NCI-H2196 treated with DMSO at 0.1 percent for 48 hours (cell line): Measurements from ENCODE around the gene COL18A1.
"Not testable (repeated sequence)": the region's sequence is repeated elsewhere in the genome, so short reads cannot be mapped to it uniquely, and the experiment has no call there.

ENCODE experiments used
- DNase-seq: peaks from one replicate; lab custom pipeline; 2025; ENCODE audit not compliant: unreplicated experiment; lab: John Stamatoyannopoulos, UW

The COL18A1 gene

DNA sequence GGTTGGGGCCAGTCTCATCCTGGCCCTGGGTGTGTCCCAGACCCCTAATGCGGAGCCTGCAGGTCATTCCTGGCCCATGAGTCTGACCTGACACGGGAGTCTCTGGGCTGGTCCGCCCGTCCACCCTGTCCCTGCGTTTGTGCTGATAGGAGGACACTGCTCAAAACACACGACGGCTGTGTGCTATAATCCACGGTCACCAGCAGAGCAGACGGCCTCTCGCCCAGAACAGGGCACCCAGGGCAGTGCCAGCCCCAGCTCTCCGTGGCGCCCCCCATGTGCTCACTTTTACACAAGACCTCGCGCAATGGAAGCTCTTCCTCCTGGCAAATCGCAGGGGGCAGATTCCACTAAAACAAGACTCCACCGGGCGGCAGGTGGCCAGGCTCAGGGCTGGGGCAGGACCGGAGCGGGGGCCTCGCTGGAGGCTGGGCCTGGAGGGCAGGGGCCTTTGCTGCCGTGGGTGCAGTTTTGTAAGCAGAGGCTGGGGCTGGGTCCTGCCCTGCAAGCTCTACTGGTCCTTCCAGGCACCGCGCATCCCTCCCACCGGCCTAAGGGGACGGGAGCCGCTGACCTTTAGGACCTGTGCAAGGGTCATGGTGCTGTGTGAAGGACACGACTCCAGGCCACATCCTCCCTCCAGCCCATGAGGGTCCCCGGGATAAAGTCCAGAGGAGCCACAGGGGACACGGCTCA, 147.9 kb downstream of the COL18A1 start:
- DNase-seq = no peak

DNA sequence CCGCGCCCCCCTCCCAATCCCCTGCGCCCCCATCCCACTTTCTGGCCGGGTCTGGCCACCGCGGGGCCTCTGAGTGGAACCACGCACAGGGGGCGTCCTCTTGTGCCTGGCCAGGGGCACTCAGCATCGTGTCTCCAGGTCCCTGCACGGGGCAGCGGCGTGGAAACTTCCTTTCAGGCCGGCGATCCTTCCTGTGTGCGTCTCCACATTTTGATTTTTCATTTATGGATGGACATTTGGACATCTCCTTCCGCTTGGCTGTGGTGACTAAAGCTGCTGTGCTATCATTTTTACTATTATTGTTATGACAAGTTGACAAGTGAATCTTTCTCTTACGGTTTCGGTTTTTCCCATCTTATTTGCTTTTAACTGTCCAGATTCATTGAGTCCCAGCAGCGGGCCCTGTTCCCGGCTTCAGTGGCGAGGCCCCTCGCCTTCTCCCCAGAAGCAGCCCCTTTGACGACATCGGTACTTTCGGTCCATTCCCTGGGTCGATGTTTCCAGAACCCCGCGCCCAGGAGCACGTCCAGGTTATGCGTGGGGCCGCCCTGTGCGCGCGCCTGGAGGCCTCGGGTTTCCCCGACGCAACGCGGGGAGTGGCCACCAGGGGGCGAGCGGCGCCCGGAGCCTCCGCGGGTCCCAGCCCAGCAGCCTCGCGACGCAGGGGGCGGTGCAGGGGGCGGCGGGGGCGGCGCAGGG, 149.7 kb downstream of the COL18A1 start:
- DNase-seq = peak; percentile 22

DNA sequence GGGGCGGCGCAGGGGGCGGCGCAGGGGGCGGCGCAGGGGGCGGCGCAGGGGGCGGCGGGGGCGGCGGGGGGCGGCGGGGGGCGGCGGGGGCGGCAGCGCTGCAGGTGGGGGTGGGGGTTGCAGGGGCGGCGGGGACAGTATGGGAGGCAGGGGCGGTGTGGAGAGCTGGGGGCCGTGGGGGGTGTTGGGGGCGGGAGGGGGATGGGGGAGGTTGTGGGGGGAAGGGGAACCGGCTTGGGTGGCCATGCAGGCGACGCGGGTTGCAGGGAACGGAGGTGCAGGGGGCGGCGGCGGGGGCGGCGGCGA, 150.2 kb downstream of the COL18A1 start:
- DNase-seq = no peak

DNA sequence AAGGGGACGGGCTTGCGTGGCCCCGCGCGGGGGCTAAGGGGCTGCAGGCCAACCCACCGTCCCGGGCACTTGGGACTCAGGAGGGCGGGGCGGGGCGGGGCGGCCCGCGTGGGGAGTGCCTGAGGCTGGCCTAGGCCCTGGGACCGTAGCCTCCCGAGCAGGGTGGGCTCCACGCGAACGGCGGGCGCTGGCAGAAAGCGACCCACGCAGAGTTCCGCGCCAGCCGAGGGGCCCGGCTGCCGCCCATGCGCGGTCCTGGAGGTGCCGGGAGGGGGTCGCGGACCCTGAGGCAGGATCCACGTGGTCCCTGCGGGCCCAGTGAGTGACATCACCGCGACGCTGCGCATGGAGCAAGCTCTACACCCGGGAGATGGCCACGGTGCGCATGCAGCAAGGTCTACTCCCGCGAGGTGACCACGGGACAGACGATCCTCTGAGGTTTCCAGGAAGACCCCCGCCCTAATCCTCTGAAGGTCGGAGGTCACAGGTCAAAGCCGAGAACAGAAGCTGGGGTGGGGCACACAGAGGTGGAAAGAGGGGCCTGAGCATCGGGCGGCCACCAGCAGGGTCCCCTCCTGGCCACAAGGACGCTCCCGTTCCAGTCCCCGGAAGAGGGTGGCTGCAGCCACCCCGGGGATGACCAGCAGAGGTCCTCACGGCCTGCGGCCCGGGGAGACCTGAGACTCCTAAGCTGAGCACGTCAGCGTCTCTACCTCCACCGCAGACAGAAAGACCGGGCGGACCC, 150.8 kb downstream of the COL18A1 start:
- DNase-seq = peak; percentile 57

DNA sequence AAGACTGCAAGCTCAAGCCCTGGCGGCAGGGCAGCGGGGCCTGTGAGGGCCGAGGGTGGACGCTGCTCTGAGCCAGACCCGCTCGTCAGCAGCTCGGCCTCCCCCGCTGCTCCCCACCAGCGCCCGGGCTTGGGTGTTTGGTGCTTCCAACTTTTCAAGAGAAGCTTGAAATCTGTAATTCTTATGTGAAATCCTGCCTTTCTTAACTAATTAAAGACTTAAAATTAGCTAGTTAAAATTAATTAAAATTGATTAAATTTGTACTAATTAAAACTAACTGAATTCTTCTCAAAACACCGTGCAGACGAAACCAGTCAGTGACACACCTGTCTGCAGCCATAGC, 151.3 kb downstream of the COL18A1 start:
- DNase-seq = no peak

DNA sequence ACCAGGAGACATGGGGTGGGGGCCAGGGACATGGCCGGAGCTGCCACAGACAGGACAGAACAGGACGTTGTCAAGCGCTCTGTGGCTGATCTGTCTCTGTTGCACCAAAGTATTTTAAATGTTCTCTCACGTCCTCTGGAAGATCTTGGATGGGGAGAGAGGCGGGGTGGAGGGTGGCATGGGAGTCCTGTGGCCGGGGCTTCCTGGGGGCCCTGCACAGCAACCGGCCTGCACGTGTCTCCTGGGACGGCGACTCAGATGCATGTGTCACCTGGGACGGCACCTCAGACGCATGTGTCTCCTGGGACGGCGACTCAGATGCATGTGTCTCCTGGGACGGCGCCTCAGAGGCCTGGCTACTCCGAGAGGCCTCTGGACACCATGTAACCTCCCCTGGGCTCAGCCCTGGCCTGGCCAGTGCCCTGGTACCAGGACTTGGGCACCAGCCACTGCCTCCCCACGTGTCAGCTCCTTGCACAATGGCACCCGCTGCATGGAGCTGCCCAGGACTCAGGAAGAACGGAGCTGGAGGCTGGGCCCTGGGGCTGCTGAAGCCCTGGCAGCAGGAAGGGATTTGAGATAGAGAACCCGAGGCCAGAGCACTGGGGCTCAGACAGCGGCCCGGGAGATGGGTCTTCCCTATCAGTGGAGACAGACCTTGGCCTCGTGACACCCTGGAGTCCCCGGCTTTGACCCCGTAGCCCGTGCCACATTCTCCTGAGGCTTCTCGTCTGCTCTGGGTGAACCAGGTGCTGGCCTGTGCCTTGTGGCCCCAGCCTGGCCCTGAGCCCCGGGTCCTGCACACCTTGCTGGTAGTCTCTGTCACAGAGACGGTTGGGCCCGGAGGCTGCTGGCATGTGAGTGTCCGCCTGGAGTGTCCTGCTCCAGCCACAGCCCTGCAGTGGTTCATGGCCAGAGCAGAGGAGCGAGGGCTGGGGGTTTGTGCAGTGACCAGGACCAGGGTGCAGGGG, 152.0 kb downstream of the COL18A1 start:
- no peak for DNase-seq

DNA sequence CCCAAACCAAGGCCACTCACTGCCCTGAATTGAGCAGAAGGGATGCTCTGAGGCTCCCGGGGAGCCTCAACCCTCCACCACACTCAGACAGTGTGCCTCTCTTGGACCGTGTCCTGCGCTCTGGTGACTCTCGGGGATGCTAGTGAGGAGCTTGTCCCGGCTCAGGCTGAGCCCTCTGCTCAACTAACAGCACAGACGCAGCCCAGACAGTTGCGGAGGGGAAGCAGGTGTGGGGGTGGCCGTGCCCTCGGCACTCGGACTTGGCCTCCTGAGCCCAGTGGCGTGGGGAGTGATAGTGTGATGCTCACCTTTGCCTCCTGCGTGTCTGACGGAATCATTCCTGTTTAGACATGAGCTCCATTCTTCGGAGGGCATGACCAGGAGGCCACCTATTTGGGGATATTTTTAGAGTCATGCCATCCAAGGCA, 152.7 kb downstream of the COL18A1 start:
- no peak for DNase-seq

DNA sequence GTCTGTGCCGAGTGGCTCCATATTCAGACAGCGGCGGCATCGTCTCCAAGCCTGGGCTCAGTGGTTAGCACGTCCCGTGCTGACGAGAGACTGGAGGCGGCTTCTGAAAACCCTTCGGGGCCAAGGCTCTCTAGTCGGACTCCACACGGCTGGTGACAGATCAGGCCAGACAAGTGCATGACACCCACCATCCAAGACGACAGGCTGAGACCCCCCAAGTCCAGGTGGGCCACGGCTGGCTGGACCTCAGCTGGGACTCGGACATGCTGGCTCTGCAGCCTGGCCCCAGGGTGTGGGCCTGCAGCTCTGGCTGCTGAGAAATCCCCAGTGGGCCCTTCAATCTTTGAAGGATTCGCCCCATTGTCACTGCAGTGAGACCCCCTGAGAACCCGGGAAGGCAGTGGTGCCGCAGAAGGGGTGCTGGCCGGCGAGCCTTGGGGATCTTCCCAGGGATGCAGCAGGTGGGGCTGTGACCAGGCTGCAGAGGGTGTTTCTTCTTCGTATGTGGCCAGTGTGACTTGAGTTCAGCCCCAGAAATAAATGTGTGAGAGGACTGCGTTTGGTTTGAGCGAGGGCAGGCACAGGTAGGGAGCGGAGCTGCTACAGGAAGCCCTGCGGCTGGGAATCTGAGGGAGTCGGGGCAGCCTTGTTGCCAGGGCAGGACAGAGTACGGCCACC, 153.2 kb downstream of the COL18A1 start:
- DNase-seq = no peak

DNA sequence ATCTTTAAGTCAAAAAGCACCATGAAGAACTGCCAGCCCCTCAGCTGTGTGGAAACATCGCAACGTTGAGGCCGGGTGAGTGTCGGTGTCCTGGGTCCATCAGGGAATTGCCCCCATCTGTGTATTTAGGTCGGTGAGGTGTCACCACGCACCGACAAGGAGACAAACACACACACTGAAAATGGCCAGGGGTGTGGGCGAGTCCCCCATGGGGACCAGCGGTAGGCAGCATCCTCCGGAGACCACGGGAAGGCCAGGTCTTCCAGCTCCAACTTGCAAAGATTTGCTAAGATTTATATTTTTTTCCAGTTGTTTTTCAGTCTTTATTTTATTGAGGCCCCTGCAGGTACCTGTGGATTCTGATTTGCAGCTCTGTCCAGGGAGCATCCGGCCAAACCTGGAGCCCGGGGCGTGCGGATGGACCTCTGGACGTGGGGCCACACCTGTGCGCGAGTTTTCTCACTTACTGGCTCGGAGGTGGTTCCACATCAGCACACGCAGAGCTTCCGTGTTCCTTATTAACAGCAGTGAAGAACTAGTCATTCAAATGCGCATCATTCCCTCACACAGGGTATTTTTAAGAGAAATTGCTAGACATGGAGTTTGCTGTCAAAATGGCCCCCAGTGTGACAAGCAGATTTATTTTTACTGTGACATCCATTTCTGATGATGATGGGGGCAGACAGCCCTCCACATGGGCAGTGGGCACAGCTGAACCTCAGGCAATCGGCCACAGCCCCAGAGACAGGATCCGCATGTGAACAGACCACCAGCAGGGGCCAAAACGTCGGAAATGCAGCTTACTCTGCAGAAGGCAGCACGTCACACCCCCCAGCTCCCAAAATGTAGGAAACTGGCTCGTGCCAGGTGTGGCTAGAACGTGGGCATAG, 154.5 kb downstream of the COL18A1 start:
- DNase-seq = no peak

DNA sequence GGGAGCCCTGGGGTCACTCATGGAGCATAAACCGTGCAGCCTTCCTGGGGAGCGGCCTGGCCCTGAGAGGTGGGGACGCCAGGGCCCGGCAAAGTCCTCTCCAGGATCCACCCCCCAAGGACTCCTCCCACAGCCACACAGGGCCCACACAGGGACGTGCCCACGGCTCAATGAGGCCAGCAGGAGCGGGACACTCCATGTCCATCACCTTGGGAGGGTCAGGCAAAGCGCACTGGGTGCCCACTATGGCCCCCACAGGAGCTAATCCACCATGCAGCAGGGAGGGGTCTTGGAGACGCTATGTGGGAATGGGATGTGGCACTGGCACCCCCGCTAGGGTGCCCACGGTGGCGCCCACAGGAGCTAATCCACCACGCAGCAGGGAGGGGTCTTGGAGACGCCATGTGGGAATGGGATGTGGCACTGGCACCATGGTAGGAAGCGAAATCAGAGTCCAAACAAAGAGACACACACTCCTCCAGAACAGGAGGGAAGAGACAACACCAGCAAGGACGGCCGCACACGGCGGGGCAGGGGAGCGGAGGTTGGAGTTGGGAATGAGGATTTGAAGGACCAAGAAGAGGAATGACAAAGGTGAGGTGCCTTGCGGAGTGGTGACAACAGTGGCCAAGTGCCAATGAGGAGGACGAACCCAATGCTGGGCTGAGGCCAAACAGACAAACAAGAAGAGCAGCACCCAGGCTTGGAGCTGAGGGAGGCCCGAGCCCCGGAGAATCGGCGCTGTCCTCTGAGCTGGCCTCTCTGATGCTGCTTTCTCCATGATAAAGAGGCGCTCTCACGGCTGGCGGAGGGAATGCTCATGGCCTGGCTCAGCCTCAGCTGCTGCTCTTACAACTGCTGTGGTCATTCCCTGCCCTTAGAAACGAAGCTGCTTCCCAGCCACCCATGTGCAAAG, 155.4 kb downstream of the COL18A1 start:
- DNase-seq = no peak

DNA sequence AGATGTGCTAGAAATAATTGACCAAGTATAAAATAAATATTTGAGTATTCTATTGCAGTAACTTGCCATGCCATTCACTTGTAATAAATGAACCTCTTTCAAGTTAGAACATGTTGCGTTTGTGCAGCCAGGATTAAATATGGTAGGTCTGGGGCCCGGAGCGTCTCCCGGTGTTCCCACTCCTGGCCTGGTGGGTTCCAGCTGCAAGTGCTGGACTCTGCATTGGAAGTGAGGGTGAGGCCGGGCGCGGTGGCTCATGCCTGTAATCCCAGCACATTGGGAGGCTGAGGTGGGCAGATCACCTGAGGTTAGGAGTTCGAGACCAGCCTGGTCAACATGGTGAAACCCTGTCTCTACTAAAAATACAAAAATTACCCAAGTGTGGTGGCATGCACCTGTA, 156.3 kb downstream of the COL18A1 start:
- not testable (repeated sequence) for DNase-seq

DNA sequence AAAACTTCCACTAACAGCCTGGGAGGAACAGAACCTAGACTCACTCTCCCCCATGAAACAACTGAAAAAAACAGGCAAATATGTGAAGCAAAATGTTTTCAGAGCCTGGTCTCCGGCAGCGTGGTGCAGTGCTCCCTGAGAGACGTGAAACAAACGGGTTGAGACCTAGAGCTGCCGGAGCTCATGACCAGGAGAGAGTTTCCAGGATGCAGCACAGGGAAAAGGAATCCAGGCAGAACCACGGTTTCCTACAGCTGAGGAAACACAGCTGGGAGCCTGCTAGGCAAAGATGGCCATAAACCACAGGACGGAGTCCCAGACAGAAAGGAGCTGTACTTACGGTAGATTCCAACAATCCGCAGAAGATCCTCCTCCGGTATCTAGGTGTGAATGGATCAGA, 157.4 kb downstream of the COL18A1 start:
- no peak for DNase-seq

DNA sequence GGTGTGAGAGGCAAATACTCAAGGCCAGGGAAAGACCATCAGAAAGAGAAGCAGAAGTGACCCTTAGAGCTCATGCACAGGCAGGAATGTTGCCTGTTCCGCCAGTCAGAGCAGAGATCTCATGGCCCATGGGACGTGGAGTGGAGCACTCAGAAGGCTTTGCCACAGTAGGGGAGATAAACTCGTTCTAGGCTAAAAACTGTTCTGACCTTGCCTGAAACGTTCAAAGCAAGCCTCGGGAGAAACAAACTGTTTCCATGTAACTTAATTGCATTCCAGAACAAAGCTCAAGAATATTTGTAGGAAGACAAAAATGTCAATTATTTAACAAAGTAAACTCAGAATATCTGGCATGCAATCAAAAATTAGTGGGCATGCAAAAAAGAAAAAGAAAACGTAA, 158.0 kb downstream of the COL18A1 start:
- DNase-seq = no peak
